PC-9 (cell line): ENCODE measurements around the gene FAHD1. TPM values are rescaled to one million over a fixed set of nuclear protein-coding genes. Genes with fewer than 3 reads are reported as not detected.

Experiments used
- BruUV-seq: library from RNA; stranded (reverse); fragments of 400-500 nt; replicated peaks from 2 replicates; lab custom pipeline; 2021; lab: Mats Ljungman, UMichigan
- CTCF ChIA-PET: fragments of 300-600 bp; sonication (Branson Sonifier 250); formaldehyde crosslinking; loops from one replicate; lab custom pipeline; 2022; ENCODE audit warnings: antibody characterized with exemption; lab: Charles Lee
- POLR2A ChIA-PET: fragments of 300-600 bp; sonication (Branson Sonifier 250); formaldehyde crosslinking; loops from one replicate; lab custom pipeline; 2022; ENCODE audit warnings: antibody characterized with exemption; ENCODE audit not compliant: unreplicated experiment; lab: Charles Lee
- DNase-seq, 2 experiments: peaks; one replicate each; pipeline versions ENCODE4 v3.0.0 to v3.0.0-alpha.2; 2015 to 2022; ENCODE audit warnings: mixed read lengths in 1 of 2
- H2AFZ ChIP-seq: fragments of 200-600 bp; sonication (generic); 2 replicates; pipeline ENCODE4 v1.8.1; 2017; ENCODE audit warnings: antibody characterized with exemption
- H3F3A ChIP-seq: fragments of 200-600 bp; sonication (generic); 2 replicates; pipeline ENCODE4 v1.8.1; 2017; ENCODE audit warnings: antibody characterized with exemption, mild to moderate bottlenecking, low read depth; ENCODE audit not compliant: insufficient read depth
- H3K27ac ChIP-seq: fragments of 200-600 bp; sonication (generic); 2 replicates; pipeline ENCODE4 v1.6.1; 2016; ENCODE audit warnings: mixed run types
- H3K27me3 ChIP-seq: fragments of 200-600 bp; sonication (generic); 2 replicates; pipeline ENCODE4 v1.6.1; 2016; ENCODE audit warnings: low read depth, mixed run types; ENCODE audit not compliant: insufficient read depth
- H3K36me3 ChIP-seq: fragments of 200-600 bp; sonication (generic); 2 replicates; pipeline ENCODE4 v1.6.1; 2016; ENCODE audit warnings: low read depth, mixed run types
- H3K4me1 ChIP-seq: fragments of 200-600 bp; sonication (generic); replicated peaks from 2 replicates; pipeline ENCODE4 v1.6.1; 2016; ENCODE audit warnings: mixed run types; ENCODE audit not compliant: insufficient read depth
- H3K4me2 ChIP-seq: fragments of 200-600 bp; sonication (generic); 2 replicates; pipeline ENCODE4 v1.6.1; 2017; ENCODE audit warnings: mixed run types
- H3K4me3 ChIP-seq: fragments of 200-600 bp; sonication (generic); 2 replicates; pipeline ENCODE4 v1.6.1; 2016; ENCODE audit warnings: mixed run types
- H3K79me2 ChIP-seq: fragments of 200-600 bp; sonication (generic); 2 replicates; pipeline ENCODE4 v1.6.1; 2017; ENCODE audit warnings: low read depth, mixed run types
- H3K9me2 ChIP-seq: fragments of 200-600 bp; sonication (generic); 2 replicates; pipeline ENCODE4 v1.8.1; 2017; ENCODE audit warnings: mild to moderate bottlenecking; ENCODE audit not compliant: insufficient read depth
- H3K9me3 ChIP-seq: fragments of 200-600 bp; sonication (generic); 2 replicates; pipeline ENCODE4 v1.8.1; 2016; ENCODE audit warnings: low read depth; ENCODE audit not compliant: insufficient read depth
- H4K20me1 ChIP-seq: fragments of 200-600 bp; sonication (generic); 2 replicates; pipeline ENCODE4 v1.8.1; 2017; ENCODE audit not compliant: insufficient read depth
- EZH2 ChIP-seq: fragments of 200-600 bp; sonication (generic); IDR thresholded peaks from 2 replicates; pipeline ENCODE4 v1.8.0; 2017; ENCODE audit warnings: antibody characterized with exemption, low read depth
- intact Hi-C: fragments of 100-400 bp; cut with micrococcal nuclease; formaldehyde crosslinking; loops from one replicate; pipeline ENCODE4 v1.10.0; 2022; ENCODE audit not compliant: unreplicated experiment
- total RNA-seq: library from RNA; stranded (reverse); gene quantifications from 2 replicates; pipeline ENCODE4 v1.2.3, GENCODE V29; 2021
- TF ChIP-seq, protein P1 (sequence below): fragments of 200-600 bp; sonication (generic); conservative IDR thresholded peaks from 2 replicates; pipeline ENCODE4 v1.6.1; 2017; ENCODE audit warnings: mixed run types, antibody characterized with exemption, mild to moderate bottlenecking, moderate library complexity

The FAHD1 gene
- total RNA-seq, 1 experiment from 2014 or later = 26.8 TPM

DNA sequence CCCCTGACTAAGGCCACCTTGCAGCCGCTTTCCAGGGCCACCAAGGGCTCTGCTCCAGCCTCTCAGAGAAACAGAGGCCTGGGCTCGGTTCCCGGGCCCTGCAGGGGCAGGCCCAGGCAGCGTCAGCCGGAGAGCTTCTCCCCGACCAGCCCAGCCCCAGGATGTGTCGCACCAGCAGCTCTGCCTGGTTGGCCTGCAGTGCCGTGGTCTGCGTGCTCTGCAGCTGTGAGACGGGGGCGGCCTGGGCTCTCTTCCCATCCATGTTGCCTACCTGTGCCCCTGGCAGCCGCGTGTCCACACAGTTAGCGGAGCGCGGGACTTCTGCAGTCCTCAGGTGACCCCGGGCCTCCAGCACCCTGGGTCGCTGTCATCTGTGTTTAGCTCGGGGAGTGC, 38.3 kb upstream of the FAHD1 start:
- no TSS peak for BruUV-seq
- H3K9me3 ChIP-seq = no peaks in the 10 kb centered on the region
- peaks cover 27% of the 10 kb centered on the region for H3K79me2 ChIP-seq
- H3K4me2 ChIP-seq = no peak overlapping the region
- TF ChIP-seq, protein P1, sequence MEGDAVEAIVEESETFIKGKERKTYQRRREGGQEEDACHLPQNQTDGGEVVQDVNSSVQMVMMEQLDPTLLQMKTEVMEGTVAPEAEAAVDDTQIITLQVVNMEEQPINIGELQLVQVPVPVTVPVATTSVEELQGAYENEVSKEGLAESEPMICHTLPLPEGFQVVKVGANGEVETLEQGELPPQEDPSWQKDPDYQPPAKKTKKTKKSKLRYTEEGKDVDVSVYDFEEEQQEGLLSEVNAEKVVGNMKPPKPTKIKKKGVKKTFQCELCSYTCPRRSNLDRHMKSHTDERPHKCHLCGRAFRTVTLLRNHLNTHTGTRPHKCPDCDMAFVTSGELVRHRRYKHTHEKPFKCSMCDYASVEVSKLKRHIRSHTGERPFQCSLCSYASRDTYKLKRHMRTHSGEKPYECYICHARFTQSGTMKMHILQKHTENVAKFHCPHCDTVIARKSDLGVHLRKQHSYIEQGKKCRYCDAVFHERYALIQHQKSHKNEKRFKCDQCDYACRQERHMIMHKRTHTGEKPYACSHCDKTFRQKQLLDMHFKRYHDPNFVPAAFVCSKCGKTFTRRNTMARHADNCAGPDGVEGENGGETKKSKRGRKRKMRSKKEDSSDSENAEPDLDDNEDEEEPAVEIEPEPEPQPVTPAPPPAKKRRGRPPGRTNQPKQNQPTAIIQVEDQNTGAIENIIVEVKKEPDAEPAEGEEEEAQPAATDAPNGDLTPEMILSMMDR = no peak
- TF ChIP-seq EZH2 = no peak
- no peaks in the 10 kb centered on the region for H3K9me2 ChIP-seq
- peaks cover 18% of the 10 kb centered on the region for H4K20me1 ChIP-seq
- H2AFZ ChIP-seq = no peak overlapping the region
- H3K4me3 ChIP-seq = no peak overlapping the region
- POLR2A ChIA-PET = no interaction called here
- H3K27me3 ChIP-seq = no peaks in the 10 kb centered on the region
- H3F3A ChIP-seq = no peaks in the 10 kb centered on the region
- H3K4me1 ChIP-seq = peaks cover 6% of the 10 kb centered on the region
- intact Hi-C loops = no loop called here
- H3K36me3 ChIP-seq = no peaks in the 10 kb centered on the region
- CTCF ChIA-PET = no interaction called here
- DNase-seq = no peak
- H3K27ac ChIP-seq = no peak overlapping the region

DNA sequence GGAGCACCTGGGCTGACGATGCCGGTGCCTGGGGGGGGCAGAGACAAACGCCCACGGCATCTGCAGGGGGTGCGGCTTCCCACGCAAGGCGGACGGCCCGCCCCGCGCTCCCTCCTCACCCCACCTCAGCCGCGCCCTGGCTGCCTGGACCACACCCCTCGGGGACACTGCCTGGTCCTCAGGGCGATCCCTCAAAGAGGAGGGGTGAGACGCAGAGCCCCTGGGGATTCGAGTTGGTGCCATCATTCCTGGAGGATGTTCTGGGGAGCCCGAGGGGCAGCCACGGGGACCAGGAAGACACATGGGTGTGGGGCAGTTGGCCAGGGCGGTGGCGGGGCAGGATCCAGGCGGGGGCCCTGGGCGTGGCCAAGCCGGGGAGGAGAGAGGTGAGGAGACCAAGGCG, 37.4 kb upstream of the FAHD1 start:
- no peak overlapping the region for H3K27ac ChIP-seq
- no peak for DNase-seq
- no peaks in the 10 kb centered on the region for H3K36me3 ChIP-seq
- CTCF ChIA-PET = no interaction called here
- no peak overlapping the region for H3K4me2 ChIP-seq
- H4K20me1 ChIP-seq = peaks cover 11% of the 10 kb centered on the region
- H3K9me2 ChIP-seq = no peaks in the 10 kb centered on the region
- intact Hi-C loops = no loop called here
- H3K79me2 ChIP-seq = peaks cover 18% of the 10 kb centered on the region
- H3K9me3 ChIP-seq = no peaks in the 10 kb centered on the region
- no peaks in the 10 kb centered on the region for H3K4me1 ChIP-seq
- H3K27me3 ChIP-seq = no peaks in the 10 kb centered on the region
- no peak overlapping the region for H3K4me3 ChIP-seq
- no peak overlapping the region for H2AFZ ChIP-seq
- H3F3A ChIP-seq = no peaks in the 10 kb centered on the region
- POLR2A ChIA-PET = no interaction called here
- no TSS peak for BruUV-seq
- TF ChIP-seq, protein P1 = no peak
- no peak for TF ChIP-seq EZH2

DNA sequence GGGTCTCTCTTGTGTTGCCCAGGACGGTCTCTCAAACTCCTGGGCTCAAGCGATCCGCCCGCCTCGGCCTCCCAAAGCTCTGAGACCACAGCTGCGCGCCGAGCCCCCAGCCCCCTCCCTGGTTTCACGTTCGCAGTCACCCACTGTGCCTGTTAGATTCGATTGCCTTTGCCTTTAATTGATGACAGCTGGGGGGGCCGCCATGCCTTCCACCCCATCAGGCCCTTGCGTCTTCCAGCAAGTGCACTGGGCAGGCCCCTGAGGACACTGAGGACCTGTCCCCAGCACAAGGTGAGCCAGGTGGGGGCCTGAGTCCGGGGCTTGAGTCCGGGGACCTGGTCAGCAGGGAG, 36.8 kb upstream of the FAHD1 start:
- ChIA-PET CTCF (no interaction called here), POLR2A (no interaction called here)
- Histone ChIP-seq H3K9me2 (no peaks in the 10 kb centered on the region), H4K20me1 (peaks cover 10% of the 10 kb centered on the region), H3K79me2 (peaks cover 12% of the 10 kb centered on the region), H3K36me3 (no peaks in the 10 kb centered on the region), H3K27ac (no peak overlapping the region), H3K4me1 (no peaks in the 10 kb centered on the region), H3K27me3 (no peaks in the 10 kb centered on the region), H3K9me3 (no peaks in the 10 kb centered on the region), H2AFZ (no peak overlapping the region), H3K4me2 (no peak overlapping the region), H3K4me3 (no peak overlapping the region), H3F3A (no peaks in the 10 kb centered on the region)
- intact Hi-C loops = no loop called here
- DNase-seq = no peak
- BruUV-seq = no TSS peak
- TF ChIP-seq, protein P1 = no peak
- no peak for TF ChIP-seq EZH2
